HG03280 (cell line): ENCODE results near the gene THOC1.

Source experiments
- ATAC-seq: cut with Tn5 transposase; IDR thresholded peaks from one replicate; pipeline ENCODE4 v1.9.1; 2021; ENCODE audit warnings: mild to moderate bottlenecking, moderate library complexity; ENCODE audit not compliant: unreplicated experiment

THOC1 gene

DNA sequence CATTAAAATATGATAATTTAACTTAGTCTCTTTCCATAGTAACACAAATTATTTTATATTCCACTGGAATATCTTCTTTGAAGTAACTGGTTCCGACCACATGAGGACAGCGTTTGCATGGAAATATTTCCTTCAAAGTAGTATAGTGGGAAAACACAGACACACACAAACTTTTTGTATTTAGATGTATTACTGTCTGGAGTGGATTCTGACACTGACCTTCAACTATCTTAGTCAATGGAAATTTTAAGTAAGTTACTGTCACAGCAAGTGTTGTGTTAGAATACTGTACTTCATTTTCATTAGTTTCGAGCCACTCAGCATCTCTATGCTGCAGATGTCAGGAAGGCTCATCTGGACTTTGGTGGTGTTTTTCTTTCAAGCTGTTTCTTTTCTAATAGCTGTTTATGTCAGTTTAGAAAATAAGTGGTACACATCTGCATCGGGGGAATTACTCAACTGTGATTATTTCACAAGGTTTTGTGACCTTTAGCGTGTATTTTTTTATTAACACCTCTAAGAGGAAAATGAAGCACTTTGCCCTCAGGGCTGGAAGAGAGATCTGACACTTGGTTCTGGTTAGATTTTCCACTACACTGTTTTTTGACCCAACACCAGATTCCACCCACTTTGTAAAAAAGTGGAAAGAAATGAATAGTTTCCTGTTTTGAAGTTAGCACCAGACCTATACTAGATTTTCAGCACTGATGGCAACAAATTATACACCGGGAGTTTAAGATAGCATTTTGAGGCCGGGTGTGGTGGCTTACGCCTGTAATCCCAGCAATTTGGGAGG is 18.9 kb upstream of the THOC1 start:
- no peak for ATAC-seq

GRCh38 chr18:285817-286216 is 18.0 kb upstream of the THOC1 start:
- ATAC-seq: no peak

DNA sequence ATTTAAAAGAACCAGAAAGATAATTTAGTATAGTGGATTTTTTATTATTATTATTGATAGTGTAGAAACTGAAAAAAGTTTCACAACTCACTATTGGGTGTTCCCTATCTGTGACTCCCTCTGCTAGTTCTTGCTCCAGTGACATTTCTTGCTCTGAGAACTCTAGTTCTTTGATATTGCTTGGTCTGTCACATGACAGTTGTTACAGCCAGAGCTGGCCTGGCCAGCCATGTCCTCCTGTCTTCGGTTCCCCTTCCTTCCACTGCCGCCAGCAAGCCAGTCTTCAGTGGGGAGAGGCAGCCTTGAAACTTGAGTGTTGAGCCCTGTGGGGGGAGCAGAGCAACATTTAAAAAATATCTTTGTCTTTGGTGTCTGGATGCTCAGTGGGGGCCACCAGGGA is 7.6 kb upstream of the THOC1 start:
- no peak for ATAC-seq

- no peak for ATAC-seq
These were observed 6.5 kb upstream of the THOC1 start for GRCh38 chr18:274313-274712.

GRCh38 chr18:273525-273924 is 5.7 kb upstream of the THOC1 start:
- ATAC-seq: no peak

GRCh38 chr18:272650-273049 is 4.8 kb upstream of the THOC1 start:
- no peak for ATAC-seq

DNA sequence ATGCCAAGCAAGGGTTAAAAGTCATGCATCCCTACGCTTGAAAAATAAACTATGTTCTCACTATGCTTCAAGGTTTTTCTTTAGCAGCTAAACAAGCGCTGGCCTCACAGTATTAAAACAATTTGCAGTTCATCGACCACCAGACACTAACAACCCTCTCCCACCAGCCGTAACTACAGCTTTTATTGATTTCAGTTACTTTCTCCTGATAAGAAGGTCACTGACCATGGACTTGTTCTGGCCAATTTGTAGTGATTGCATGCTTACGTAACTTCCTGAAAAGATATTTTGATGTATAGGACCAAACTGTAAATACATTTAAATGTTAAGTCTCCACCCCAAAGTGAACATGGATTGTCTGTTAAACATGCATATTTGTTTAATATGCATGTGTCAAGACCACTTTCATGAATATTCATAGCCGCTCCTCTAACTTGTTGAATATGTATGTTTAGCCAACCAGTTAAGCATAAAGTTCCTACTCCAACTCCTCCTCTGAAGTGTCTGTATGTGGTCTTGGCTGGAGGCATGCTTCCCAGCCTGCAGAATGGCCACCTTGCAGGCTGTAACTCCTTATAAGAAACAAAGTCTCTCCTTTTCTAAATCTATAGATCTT is 1.7 kb upstream of the THOC1 start:
- no peak for ATAC-seq

DNA sequence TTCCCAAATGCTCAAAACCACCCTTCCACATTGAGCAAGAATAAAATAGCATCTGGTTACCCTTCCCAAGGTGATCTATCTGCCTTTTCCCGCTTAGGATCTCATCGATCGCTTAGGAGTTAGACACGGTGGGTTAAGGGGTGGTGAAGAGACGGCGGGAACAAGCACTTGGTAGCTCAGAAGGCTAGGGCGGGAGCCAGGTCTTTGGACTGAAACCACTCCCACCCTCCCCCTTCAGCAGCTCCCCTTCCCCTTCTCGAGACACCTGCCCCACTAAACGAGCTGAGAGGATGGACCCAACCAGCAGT is 513 bp downstream of the THOC1 start:
- no peak for ATAC-seq

GRCh38 chr18:261398-262073 is 6.3 kb downstream of the THOC1 start:
- no peak for ATAC-seq

GRCh38 chr18:260547-260946 is 7.3 kb downstream of the THOC1 start:
- ATAC-seq: no peak

DNA sequence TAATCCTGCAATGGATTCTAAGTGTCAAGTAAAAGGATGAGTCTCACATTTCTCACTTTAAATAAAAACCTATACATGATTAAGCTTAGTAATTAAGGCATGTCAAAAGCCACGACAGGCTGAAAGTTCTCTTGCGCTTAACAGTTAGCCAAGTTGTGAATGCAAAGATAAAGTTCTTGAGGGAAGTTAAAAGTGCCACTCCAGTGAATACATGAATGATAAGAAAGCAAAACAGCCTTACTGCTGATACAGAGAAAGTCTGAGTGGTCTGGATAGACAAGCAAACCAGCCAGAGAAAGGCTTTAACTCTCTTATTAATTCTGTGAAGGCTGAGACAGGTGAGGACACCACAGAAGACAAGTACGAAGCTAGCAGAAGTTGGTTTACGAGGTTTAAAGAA is 12.7 kb downstream of the THOC1 start:
- ATAC-seq: no peak

GRCh38 chr18:253121-253520 is 14.7 kb downstream of the THOC1 start:
- no peak for ATAC-seq

- no peak for ATAC-seq
These were observed 16.3 kb downstream of the THOC1 start for GRCh38 chr18:251572-251971.

- no peak for ATAC-seq
These were observed 17.2 kb downstream of the THOC1 start for GRCh38 chr18:250685-251084.

- no peak for ATAC-seq
These were observed 19.8 kb downstream of the THOC1 start for GRCh38 chr18:248053-248452.

- no peak for ATAC-seq
These were observed 22.5 kb downstream of the THOC1 start for GRCh38 chr18:245282-245847.

GRCh38 chr18:240175-240574 is 27.7 kb downstream of the THOC1 start:
- ATAC-seq: no peak

GRCh38 chr18:231563-231962 is 36.3 kb downstream of the THOC1 start:
- no peak for ATAC-seq

DNA sequence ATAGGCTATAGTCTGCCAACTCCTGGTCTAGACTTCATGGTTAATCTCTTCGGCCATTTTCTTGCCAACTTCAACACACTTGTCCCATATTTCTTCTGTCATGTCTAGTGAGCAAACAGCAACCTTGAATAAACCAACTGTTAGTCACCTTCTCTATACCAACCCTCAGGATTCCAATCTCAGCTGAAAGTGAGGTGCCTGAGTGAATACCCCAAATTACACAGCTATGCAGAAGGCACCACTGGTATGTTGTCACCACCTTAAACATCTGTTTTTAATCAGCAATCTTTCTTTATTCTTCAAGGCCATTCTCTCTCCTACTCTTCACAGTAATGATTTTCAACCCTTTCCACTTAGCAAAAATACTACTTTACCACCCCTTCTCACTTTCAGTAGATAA is 39.3 kb downstream of the THOC1 start:
- ATAC-seq: no peak

- no peak for ATAC-seq
These were observed 39.9 kb downstream of the THOC1 start for GRCh38 chr18:227902-228301.

DNA sequence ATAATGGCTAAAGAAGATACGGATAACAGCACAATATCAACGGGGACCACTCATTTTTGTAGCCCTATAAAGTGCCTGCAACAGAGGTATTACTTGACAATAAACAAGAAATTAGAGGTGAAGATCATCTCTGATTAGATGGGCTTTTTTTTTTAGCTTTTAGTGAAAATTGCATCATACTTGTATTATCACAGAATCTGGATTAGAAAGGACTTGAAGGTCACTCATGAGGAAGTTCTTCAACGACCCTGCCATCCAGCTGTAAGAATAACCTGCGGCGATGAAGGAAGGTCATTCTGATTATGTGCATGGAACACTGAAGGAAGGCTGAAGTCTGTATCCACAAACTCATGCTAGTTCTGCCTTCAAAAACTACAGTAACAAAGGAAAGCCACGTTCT is 40.5 kb downstream of the THOC1 start:
- ATAC-seq: no peak

DNA sequence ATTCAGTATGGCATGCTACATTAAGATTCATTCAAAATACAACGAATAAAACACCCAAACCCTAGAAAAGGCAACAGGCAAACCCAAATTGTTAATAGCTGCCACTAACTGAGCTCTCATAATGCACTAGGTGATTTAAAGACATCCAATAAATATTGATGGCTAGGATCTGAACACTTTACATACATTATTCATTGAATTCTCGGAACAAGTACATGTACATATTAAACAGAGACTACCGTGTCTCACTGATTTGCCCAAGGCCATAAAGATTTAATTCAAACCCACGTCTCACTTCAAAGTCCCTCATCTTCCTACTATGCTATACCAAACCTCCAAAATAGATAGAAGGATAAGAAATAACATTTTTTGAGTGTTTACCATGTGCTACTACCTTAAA is 42.1 kb downstream of the THOC1 start:
- no peak for ATAC-seq
